B cell (primary cell): ENCODE measurements around the gene RUBCNL.

Source experiments
- CTCF ChIP-seq: fragments of 200-600 bp; IDR thresholded peaks from one replicate; pipeline ENCODE4 v1.8.0; 2022; ENCODE audit warnings: antibody characterized with exemption, mild to moderate bottlenecking
- EZH2 ChIP-seq: IDR thresholded peaks from 2 replicates; pipeline ENCODE4 v1.6.1; 2012; ENCODE audit warnings: borderline replicate concordance, low read depth, mild to moderate bottlenecking, moderate library complexity, low read length; ENCODE audit not compliant: insufficient read depth, poor library complexity, severe bottlenecking

GRCh38 chr13:46296115-46296822 lies 90.8 kb downstream of the RUBCNL start:
- TF ChIP-seq CTCF (no peak), EZH2 (no peak)
